ENCODE data around the gene ZNF728. TPM values are rescaled to one million over a fixed set of nuclear protein-coding genes. Genes with fewer than 3 reads are reported as not detected.
"Not testable (repeated sequence)": the region's sequence is repeated elsewhere in the genome, so short reads cannot be mapped to it uniquely, and the experiment has no call there.

ZNF728 gene
- total RNA-seq, 6 experiments from 2014 or later, result 0.23 to 0.24 TPM; not detected in 4

DNA sequence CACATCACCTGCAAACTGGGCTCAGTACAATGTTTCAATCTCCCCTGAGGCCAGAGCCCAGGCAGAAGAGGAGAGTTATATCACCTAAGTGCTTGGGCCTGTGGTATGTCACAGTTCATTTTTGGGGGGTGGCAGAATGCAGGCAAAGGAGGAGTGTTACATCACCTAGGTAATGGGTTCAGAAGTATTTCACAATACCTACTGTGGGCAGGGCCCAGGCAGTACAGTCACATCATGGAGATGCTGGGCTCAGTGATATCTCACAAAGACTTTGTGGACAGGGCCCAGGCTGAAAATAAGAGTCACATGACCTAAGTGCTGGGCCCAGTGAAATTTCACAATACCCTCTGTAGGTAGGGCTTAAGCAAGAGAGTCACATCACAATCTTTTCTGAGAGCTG, 12.7 kb upstream of the ZNF728 start:
- H3K27me3 ChIP-seq, result no peaks in the 10 kb centered on the region
- no peak overlapping the region for H3K27ac ChIP-seq
- no peak for DNase-seq
- no peak overlapping the region for H3K4me3 ChIP-seq
- TF ChIP-seq POLR2A (IDR thresholded peaks at IDR 0.05) (no peak), CTCF (IDR thresholded peaks at IDR 0.05) (no peak)
- no peaks in the 10 kb centered on the region for H3K4me1 ChIP-seq
- H3K36me3 ChIP-seq, result no peaks in the 10 kb centered on the region
- ATAC-seq, result no peak
- no peaks in the 10 kb centered on the region for H3K9me3 ChIP-seq
- intact Hi-C loops (cut with DNase I), result no loop called here

- H3K27me3 ChIP-seq; H3K4me3 ChIP-seq; H3K36me3 ChIP-seq; DNase-seq; intact Hi-C loops (cut with DNase I); H3K9me3 ChIP-seq; H3K27ac ChIP-seq; ATAC-seq; H3K4me1 ChIP-seq: not testable (repeated sequence)
- WGBS (ENCODE audit: insufficient coverage, low coverage, low lambda C conversion rate, missing lambda C conversion rate), result 43% methylated on average over 1 of the region's 1 CpG
Observed at GRCh38 chr19:22994957-22995356, 8.0 kb downstream of the ZNF728 start.

DNA sequence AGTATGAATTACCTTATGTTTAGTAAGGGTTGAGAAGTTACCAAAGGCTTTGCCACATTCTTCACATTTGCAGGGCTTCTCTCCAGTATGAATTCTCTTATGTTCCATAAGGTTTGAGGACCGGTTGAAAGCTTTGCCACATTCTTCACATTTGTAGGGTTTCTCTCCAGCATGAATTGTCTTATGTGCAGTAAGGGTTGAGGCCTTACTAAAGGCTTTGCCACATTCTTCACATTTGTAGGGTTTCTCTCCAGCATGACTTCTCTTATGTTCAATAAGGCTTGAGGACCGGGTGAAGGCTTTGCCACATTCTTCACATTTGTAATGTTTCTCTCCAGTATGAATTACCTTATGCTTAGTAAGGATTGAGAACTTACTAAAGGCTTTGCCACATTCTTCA, 26.7 kb downstream of the ZNF728 start:
- ATAC-seq (no peak), DNase-seq (no peak)
- Histone ChIP-seq H3K27ac (no peak overlapping the region), H3K27me3 (no peaks in the 10 kb centered on the region), H3K4me3 (no peak overlapping the region), H3K4me1 (no peaks in the 10 kb centered on the region), H3K9me3 (peaks cover 0 to 31% (median 16%) of the 10 kb centered on the region in 4 donors), H3K36me3 (no peaks in the 10 kb centered on the region)
- 94% methylated on average over 2 of the region's 2 CpGs for WGBS (ENCODE audit: insufficient coverage, low coverage, low lambda C conversion rate, missing lambda C conversion rate)
- intact Hi-C loops (cut with DNase I), result no loop called here
- TF ChIP-seq POLR2A (IDR thresholded peaks at IDR 0.05) (no peak), CTCF (IDR thresholded peaks at IDR 0.05) (no peak)

- H3K36me3 ChIP-seq; H3K27ac ChIP-seq; DNase-seq; H3K4me3 ChIP-seq; intact Hi-C loops (cut with DNase I); ATAC-seq; H3K27me3 ChIP-seq; H3K4me1 ChIP-seq: not testable (repeated sequence)
- WGBS (ENCODE audit: insufficient coverage, low coverage, low lambda C conversion rate, missing lambda C conversion rate), result 21% methylated on average over 1 of the region's 1 CpG
- H3K9me3 ChIP-seq, result peaks cover 0 to 35% (median 16%) of the 10 kb centered on the region in 4 donors
Observed at GRCh38 chr19:22975546-22976136, 27.3 kb downstream of the ZNF728 start.

DNA sequence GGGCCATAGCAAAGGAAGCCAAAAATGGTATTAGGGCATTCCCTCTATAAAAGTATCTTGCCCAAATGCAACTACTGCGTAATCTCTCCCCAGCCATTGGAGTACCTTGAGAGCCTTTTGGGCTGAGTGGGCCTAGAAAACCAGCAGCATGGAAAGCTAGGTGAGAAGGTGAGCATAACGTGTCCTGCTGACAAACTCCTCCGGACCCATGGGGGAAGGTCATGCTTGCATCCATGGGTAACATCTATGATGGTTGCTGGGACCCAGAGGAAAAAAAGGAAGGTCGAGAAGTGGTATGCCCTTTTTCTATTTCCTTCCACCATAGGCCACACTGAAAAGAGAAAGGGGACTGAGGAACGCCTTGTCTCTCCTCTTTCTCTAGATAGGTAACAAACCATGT, 57.4 kb downstream of the ZNF728 start:
- 18% methylated on average over 3 of the region's 5 CpGs for WGBS (ENCODE audit: insufficient coverage, low coverage, low lambda C conversion rate, missing lambda C conversion rate)
- Histone ChIP-seq H3K27ac (no peak overlapping the region), H3K4me3 (no peak overlapping the region), H3K9me3 (peaks cover 0 to 8% (median 0%) of the 10 kb centered on the region in 4 donors), H3K27me3 (no peaks in the 10 kb centered on the region), H3K4me1 (no peaks in the 10 kb centered on the region), H3K36me3 (no peaks in the 10 kb centered on the region)
- TF ChIP-seq CTCF (IDR thresholded peaks at IDR 0.05) (no peak), POLR2A (IDR thresholded peaks at IDR 0.05) (no peak)
- ATAC-seq, result no peak
- DNase-seq, result no peak
- intact Hi-C loops (cut with DNase I), result no loop called here

- ATAC-seq, result no peak
- Histone ChIP-seq H3K4me3 (no peak overlapping the region), H3K27me3 (no peaks in the 10 kb centered on the region), H3K9me3 (no peaks in the 10 kb centered on the region), H3K36me3 (no peaks in the 10 kb centered on the region), H3K4me1 (no peaks in the 10 kb centered on the region), H3K27ac (no peak overlapping the region)
- no peak for DNase-seq
- TF ChIP-seq CTCF (IDR thresholded peaks at IDR 0.05), result no peak
- no peak for TF ChIP-seq POLR2A (IDR thresholded peaks at IDR 0.05)
- WGBS (ENCODE audit: insufficient coverage, low coverage, low lambda C conversion rate, missing lambda C conversion rate), result 56% methylated on average over 2 of the region's 2 CpGs
- intact Hi-C loops (cut with DNase I), result no loop called here
Observed at GRCh38 chr19:22935151-22935550, 67.8 kb downstream of the ZNF728 start.

DNA sequence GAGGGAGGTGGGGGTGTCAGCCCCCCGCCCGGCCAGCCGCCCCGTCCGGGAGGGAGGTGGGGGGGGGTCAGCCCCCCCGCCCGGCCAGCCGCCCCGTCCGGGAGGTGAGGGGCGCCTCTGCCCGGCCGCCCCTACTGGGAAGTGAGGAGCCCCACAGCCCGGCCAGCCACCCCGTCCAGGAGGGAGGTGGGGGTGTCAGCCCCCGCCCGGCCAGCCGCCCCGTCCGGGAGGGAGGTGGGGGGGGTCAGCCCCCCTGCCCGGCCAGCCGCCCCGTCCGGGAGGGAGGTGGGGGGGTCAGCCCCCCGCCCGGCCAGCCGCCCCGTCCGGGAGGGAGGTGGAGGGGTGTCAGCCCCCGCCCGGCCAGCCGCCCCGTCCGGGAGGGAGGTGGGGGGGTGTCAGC, 75.4 kb downstream of the ZNF728 start:
- no CpG with 5 or more reads among the region's 34 CpGs for WGBS (ENCODE audit: insufficient coverage, low coverage, low lambda C conversion rate, missing lambda C conversion rate)
- H3K9me3 ChIP-seq; H3K27me3 ChIP-seq; H3K36me3 ChIP-seq; H3K4me3 ChIP-seq; DNase-seq; intact Hi-C loops (cut with DNase I); H3K27ac ChIP-seq; ATAC-seq; H3K4me1 ChIP-seq: not testable (repeated sequence)

DNA sequence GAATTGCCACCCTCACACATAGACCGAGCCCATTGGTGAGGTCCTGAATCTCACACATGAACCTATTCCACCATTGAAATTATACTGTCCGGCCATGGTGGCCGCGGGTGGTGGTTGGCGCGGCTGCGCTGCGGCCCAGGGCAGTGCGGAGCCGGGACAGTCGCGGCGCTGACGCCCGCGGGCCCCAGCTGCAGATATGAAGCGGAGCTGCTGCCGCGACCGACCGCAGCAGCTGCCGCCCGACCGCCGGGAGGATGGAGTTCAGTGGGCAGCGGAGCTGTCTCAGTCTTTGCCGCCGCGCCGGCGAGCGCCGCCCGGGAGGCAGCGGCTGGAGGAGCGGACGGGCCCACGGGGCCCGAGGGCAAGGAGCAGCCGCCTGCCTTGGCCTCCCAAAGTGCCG, 77.8 kb downstream of the ZNF728 start:
- H3K27ac ChIP-seq; H3K36me3 ChIP-seq; H3K9me3 ChIP-seq; H3K27me3 ChIP-seq; H3K4me1 ChIP-seq; intact Hi-C loops (cut with DNase I); ATAC-seq; H3K4me3 ChIP-seq; DNase-seq: not testable (repeated sequence)
- 100% methylated on average over 1 of the region's 41 CpGs for WGBS (ENCODE audit: insufficient coverage, low coverage, low lambda C conversion rate, missing lambda C conversion rate)
